ENCODE data around the gene LINC01488.

DNA sequence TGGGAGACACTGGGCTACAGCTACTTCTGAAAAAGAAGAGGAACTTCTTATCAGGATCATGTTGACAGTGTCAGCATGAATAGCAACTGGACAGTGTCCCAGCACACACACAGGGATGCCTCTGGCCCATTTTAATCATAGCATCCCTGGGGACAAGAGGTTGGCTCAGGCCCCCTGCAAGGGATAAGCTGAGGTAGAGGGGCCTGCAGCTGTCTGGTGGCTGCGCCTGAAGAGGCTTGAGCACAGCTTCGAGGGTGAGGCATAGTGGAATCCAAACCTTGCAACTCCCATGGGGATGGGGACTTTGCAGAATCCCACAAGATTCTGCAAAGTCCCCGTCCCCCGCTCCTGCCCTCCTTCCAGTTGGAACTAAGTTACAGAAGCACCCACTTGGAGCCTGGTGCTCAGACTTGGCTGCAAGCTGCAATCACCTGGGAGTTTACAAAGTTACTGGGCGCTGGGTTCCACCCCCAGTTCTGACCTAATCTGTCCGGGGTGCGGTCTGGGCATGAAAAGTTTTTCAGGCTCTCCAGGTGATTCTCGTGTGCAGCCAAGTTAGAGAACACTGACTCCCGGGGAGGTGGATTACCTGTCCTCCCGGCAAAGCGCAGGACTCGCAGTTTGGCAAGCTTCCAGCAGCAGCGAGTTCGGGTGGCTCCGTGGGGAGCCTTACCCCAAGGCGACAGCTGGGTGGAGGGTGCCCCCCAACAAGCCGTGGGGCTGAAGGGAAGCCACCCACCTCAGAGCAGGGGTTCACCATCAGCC lies 16.0 kb upstream of the LINC01488 start:
- TF ChIP-seq, protein P1, sequence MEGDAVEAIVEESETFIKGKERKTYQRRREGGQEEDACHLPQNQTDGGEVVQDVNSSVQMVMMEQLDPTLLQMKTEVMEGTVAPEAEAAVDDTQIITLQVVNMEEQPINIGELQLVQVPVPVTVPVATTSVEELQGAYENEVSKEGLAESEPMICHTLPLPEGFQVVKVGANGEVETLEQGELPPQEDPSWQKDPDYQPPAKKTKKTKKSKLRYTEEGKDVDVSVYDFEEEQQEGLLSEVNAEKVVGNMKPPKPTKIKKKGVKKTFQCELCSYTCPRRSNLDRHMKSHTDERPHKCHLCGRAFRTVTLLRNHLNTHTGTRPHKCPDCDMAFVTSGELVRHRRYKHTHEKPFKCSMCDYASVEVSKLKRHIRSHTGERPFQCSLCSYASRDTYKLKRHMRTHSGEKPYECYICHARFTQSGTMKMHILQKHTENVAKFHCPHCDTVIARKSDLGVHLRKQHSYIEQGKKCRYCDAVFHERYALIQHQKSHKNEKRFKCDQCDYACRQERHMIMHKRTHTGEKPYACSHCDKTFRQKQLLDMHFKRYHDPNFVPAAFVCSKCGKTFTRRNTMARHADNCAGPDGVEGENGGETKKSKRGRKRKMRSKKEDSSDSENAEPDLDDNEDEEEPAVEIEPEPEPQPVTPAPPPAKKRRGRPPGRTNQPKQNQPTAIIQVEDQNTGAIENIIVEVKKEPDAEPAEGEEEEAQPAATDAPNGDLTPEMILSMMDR (IDR thresholded peaks at IDR 0.05; ENCODE audit: insufficient read depth, low read depth, low read length): no peak
- TF ChIP-seq EZH2 (IDR thresholded peaks at IDR 0.05; ENCODE audit: insufficient read depth, low read length): no peak
